Esophagus squamous epithelium (tissue), 4 donors: ENCODE results near the gene ADARB2.

Experiments used
- POLR2A ChIP-seq, 4 donors: fragments of 450-650 bp; IDR thresholded peaks; one replicate each; pipeline ENCODE4 v1.6.1; 2017; ENCODE audit warnings: antibody characterized with exemption in 4 of 4, mild to moderate bottlenecking in 4 of 4, moderate library complexity in 3 of 4
- TF ChIP-seq, protein P1 (sequence below), 6 experiments: fragments of 450-650 bp in 4 of 6; fragments of 200-600 bp in 2 of 6; sonication (generic) in 2 of 6; IDR thresholded peaks; one replicate each; pipeline ENCODE4 v1.5.1; 2016 to 2019; ENCODE audit warnings: antibody characterized with exemption in 6 of 6, mild to moderate bottlenecking in 4 of 6, moderate library complexity in 4 of 6

DNA sequence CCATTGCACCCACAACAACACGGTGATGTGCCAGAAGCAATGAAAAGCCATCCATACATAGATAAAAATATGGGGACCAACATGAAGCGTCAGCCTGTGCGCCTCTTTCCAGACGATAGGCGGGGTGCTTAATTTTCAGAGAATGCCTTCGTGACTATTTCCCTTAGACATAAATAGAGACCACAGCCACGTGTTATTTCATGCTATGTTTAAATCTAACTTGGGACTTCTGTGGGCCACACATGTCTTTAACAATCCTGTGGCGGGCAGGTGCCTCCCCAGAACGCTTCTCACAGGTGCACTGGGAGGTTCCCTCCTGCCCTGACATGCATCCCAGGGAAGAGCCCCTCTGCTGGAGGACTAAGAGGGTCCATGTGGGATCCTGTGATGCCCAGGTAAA, 259.7 kb downstream of the ADARB2 start:
- TF ChIP-seq POLR2A (IDR thresholded peaks at IDR 0.05), result no peak
- TF ChIP-seq, protein P1, sequence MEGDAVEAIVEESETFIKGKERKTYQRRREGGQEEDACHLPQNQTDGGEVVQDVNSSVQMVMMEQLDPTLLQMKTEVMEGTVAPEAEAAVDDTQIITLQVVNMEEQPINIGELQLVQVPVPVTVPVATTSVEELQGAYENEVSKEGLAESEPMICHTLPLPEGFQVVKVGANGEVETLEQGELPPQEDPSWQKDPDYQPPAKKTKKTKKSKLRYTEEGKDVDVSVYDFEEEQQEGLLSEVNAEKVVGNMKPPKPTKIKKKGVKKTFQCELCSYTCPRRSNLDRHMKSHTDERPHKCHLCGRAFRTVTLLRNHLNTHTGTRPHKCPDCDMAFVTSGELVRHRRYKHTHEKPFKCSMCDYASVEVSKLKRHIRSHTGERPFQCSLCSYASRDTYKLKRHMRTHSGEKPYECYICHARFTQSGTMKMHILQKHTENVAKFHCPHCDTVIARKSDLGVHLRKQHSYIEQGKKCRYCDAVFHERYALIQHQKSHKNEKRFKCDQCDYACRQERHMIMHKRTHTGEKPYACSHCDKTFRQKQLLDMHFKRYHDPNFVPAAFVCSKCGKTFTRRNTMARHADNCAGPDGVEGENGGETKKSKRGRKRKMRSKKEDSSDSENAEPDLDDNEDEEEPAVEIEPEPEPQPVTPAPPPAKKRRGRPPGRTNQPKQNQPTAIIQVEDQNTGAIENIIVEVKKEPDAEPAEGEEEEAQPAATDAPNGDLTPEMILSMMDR (IDR thresholded peaks at IDR 0.05), result no peak
